Medulla oblongata (tissue), 1 donor: ENCODE measurements around the gene CACNA1F.

Experiments used
- DNase-seq: peaks from one replicate; pipeline ENCODE4 v3.0.0-alpha.2; 2015; ENCODE audit errors: extremely low spot score

CACNA1F gene

DNA sequence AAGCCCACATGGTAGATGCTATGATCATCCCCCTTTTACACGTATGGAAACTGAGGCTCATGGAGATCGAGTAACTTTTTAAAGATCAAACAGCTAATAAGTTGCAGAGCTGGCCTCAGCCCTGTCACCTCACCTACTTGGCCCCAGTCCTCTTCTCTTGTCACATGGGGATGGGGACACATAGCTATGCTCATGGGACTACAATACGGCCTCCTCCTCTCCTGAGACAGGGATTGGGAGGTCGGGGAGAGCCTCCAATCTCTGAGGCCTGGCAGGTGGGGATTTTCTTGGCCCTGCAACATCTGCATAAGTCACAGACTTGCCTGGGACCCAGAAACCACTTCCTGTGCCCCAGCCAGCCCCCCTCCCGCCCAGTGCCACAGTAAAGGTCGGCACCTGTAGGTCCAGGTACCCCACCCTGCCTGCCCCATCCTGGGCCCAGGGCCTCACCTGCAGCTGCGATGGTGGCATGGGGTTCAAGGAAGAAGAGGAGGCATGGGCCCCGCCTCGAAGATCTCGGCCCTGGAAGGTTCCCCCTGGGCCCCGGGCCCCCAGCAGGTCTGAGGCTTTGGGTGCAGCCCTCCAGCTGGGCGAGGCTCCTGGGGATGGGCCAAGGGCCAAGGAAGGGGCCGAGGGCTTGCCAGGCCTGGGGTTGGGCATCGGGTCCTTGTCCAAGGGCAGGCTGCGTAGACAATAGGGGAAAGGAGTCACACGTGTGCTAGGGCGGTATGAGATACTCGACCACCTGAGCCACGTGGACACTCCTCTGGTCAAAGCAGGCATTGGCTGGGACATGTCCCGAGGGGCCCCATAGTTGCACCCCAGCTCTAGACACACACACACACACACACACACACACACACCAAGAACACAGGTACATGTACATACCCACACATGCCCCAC is 25.0 kb upstream of the CACNA1F start:
- DNase-seq: no peak

DNA sequence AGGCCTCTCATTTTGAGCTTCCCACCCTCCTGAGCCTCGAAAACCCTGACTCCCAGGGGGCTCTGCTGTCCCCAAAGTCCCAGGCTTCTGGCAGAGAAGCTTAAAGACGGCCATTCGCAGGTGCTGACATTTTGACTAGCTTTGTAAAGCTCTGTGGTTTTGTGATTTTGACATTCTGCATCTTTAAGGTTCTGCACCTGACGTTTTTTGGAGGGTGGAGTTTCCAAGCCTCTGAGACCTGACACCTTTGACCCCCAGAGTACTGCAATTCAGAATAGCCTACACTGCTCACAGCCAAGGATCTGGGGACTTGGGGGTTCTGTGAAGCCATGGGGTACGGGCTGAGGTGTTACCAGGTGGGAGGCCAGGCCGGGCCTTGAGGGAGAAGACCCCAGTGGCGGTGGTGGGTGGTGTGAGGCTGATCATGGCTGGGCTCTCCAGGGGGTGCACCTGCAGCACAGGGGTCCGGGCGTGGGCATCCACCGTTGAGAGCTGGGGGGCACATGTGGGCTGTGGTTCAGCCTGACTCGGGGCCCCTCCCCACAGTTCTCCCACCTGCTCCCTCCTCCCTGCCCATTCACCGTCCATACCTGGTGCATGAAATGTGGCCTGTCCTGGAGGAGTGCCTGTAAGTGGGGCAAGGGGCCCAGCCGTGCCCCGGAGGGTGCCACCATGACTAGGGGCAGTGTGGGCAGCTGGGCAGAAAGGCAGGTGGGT is 24.1 kb upstream of the CACNA1F start:
- no peak for DNase-seq

DNA sequence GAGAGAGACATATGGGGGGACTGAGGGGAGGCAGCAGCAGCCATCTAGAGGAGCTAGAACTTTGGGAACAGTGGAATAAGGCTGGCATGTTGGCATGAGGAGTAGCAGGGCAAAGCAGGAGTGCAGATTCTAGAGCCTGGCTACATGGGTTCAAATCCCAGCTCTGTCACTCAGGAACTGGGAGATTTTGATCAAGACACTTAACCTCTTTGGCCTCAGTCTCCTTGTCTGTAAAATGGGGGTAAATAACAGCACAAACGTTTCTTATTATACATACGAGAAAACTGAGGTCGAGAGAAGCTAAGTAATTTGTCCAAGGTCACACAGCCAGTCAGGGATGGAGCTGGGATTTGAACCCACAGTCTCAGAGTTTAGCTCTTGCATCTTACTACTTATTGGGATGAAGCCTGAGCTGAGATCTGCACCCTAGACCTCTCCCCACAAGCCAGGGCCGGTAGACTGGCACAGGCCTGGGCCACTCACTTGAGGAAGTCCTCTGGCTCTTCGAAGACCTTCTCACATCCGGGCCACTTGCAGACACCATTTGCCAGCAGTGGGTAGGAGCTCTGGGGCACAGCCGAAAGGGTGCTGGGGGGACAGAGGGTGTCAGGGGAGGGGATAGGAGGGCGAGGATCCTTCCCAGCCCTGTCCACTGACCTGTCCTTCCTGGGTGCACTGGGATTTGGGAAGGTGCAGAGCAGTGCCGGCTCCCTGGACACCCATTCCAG is 23.3 kb upstream of the CACNA1F start:
- no peak for DNase-seq

DNA sequence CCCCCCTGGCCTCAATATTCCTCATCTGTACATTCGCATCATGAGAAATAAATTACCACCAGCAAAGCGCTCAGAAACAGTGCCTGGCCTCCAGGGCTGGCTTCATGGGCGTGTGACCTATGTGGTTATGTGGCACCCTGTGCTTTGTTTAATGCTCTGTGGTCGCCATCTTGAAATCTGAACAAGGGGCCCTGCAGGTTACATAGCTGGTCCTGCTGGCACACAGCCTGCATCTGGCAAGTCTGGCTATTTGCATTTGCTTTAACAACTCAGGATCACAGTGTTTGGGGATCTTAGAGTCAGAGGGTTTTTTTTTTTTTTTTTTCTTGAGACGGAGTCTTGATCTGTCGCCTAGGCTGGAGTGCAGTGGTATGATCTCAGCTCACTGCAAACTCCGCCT is 21.5 kb upstream of the CACNA1F start:
- DNase-seq: no peak

DNA sequence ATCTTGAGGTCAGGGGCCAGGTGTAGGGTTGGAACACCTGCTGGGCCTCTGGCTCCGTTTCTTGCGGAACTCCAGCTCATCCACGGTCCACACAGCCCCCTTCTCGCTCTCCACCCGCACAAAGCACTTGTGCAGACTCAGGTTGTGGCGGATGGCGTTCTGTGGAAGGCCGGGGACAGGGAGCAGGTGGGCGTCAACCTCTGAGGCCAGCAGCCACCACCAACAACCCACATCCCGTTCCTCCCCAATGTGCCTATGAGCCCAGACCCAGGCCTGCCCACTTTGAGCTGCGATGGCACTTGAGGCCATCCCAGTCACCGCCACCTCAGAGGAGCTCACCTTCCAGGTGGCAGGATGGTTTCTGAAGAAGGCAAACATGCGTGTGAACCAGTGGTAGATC is 18.2 kb upstream of the CACNA1F start:
- no peak for DNase-seq

DNA sequence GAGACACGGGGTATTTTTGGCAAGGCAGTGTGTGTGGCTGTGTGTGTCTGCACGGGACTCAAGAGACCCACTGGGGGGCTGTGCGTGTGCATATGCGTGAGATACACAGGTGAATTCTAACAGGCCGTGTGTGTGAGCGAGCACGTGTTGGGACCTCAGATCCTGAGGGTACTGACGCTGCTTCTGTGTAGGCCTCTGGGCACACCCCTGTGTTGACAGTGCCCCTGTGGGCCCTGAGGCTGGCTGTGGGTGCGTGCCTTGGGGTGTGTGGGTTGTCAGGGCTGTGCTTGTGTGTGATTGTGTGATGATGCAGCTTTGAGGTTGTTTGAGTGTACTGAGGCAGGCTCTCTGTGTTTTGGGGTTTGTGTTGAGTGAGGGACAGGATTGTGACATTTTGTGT is 17.4 kb upstream of the CACNA1F start:
- no peak for DNase-seq

DNA sequence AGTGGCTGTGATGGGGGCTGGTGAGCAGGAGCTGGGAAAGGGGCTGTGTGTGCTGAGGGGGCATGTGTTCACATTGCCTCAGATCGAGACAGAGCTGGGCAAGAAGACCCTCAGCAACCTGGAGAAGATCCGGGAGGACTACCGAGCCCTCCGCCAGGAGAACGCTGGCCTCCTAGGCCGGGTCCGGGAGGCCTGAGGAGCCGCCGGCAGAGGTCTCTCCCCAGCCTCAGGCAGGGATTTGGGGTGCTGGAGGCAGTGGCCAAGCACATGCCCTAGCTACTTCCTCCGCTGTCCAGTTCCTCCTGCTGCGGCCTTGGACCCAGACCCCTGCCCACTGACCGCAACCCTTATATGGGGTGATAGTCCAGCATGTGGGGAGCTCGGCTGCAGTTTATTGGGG is 16.9 kb upstream of the CACNA1F start:
- DNase-seq: no peak

DNA sequence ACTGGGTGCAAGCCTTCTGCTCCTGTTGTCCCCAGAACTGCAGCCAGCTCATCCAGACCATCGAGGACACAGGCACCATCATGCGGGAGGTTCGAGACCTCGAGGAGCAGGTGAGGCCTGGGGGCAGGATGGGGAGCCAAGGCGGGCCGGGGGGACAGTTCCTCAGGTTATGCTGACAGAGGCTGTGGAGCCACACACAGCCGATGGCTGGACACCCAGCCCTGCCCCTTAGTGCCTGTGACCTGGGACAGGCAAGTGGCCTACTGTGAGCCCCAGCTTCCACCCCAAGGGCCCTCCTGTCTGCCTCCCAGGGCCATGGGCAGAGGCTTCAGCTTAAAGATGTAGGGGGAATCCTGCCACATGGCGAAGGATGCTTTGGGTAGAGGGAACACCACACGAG is 16.5 kb upstream of the CACNA1F start:
- DNase-seq: no peak

DNA sequence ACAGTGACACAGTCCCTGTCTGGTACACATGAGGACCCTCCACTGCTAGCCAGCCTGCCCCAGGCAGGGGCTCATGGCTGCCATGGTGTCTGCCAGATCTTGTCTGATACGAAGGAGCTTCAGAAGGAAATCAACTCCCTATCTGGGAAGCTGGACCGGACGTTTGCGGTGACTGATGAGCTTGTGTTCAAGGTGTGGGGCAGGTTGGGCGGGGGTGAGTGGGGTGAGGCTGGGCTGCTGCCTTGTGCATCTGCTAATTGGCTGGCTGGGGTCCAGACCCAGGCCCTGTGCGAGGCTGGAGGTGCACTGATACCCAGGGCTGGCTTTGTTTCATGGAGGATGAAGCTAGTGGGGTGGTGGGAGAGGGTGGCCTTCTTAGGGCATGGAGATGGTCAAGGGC is 15.9 kb upstream of the CACNA1F start:
- DNase-seq: no peak

DNA sequence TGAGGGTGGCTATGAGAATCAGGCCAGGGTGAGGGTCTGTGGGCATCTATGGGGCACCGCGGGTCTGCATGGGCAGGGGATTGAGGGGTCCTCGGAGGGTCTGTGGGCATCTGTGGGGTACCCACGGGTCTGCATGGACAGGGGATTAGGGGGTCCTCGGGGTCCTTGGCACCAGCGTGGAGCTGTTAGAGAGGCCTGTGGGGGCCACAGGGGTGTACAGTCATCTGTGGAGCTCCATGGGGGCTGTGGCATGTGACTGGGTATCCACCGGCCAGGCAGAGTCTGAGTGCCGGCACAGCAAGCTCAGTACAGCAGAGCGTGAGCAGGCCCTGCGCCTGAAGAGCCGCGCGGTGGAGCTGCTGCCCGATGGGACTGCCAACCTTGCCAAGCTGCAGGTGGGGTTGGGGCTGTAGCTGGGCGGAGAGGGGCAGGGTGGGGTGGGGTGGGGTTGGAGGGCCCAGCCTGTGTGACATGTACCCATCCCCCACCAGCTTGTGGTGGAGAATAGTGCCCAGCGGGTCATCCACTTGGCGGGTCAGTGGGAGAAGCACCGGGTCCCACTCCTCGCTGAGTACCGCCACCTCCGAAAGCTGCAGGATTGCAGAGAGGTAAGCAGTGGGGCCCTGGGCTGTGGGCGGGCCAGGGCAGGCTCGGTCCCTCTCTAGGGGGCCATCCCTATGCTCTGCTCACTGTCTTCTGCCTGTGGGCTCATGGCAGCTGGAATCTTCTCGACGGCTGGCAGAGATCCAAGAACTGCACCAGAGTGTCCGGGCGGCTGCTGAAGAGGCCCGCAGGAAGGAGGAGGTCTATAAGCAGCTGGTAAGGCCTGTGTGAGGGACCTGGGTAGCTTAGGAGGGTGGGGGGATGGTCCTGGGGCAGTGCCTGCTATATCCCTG is 15.0 kb upstream of the CACNA1F start:
- DNase-seq: no peak

DNA sequence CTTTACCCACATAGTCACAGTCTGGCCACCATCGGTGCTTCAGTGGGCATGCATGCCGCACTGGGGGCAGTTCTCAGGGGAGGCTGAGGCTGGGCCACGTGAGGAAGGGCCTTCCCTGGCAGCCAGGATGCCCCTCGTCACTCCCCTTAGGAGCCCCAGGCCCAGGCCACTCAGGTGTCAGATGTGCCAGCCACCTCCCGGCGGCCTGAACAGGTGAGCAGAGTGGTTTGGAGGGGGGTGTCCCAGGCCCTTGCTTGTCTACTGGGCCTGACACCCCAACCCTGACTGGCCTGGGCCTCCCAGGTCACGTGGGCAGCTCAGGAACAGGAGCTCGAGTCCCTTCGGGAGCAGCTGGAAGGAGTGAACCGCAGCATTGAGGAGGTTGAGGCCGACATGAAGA is 14.2 kb upstream of the CACNA1F start:
- no peak for DNase-seq

DNA sequence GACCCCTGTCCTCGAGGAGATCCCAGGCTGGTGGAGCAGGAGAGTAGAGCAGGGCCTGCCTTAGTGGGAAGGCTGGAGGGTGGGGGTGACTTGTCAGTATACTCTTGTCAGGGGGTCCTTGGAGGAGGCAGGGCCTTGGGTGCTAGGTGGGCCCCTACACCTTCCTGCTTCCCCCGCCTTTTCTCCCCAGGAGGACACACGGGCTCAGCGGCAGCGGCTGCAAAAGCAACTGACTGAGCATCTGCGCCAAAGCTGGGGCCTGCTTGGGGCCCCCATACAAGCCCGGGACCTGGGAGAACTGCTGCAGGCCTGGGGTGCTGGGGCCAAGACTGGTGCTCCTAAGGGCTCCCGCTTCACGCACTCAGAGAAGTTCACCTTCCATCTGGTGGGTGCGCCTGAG is 13.4 kb upstream of the CACNA1F start:
- DNase-seq: no peak

DNA sequence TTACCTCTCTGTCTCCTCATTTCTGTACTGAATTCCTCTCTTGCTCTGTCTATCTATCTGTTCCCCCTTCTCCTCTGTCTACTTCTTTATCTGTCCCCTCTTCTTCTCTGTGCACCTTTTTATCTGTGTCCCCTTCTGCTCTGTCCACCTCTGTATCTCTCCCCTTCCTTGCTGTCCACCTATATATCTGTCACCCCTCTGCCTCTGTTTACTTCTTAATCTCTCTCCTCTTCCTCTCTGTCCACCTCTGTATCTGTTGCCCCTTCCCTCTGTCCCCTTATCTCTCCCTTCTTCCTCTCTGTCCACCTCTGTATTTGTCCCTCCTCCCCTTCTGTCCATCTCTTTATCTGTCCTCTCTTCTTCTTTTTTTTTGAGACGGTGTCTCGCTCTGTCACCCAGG is 11.1 kb upstream of the CACNA1F start:
- no peak for DNase-seq

DNA sequence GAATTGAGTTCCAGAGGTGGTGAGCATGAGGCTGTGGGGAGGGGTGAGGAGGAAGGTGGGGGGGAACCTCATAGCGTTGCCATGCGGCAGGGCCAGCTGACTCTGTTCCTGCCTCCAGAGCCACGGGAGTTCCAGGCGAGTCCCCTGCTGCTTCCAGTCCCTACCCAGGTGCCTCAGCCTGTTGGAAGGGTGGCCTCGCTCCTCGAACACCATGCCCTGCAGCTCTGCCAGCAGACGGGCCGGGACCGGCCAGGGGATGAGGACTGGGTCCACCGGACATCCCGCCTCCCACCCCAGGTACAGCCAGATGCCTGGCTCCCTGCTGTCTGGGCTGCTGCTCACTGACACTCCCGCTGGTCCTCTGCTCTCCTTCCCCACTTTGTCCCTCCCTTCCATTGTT is 10.0 kb upstream of the CACNA1F start:
- no peak for DNase-seq

DNA sequence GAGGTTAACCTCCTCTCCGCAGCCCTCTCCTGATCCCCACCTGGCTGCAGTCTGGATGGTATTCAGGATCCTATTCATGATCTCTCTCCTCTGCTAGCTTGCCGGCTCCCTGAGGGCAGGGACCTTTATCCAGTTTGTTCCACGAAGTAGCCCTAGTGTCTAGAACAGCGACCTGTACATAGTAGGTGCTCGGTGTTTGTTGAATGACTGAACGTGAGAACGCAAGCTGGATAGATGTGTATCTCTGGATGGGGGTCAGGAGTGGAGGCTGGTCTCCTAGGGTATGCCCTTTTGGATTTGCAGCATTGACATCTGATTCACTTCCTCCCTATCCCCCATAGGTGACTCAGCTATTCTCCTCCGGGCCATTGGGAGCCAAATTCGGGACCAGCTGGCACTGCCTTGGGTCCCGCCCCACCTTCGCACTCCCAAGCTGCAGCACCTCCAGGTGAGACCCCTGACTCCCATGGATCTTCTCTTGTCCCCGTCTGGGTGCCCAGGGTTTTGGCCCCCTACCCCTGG is 9.5 kb upstream of the CACNA1F start:
- no peak for DNase-seq

DNA sequence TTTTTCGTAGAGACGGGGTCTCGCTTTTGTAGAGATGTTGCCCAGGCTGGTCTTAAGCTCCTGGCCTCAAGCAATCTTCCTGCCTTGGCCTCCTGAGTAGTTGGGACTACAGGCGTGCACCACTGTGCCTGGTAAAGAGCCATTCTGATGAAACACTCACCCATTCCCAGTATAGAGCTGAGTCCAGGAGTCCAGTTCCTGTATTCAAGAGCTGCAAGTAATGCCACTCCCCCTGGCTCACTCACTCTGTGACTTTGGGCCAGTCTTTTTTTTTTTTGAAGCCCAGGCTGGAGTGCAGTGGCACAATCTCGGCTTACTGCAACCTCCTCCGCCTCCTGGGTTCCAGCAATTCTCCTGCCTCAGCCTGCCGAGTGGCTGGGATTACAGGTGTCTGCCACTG is 5.6 kb upstream of the CACNA1F start:
- DNase-seq: no peak

DNA sequence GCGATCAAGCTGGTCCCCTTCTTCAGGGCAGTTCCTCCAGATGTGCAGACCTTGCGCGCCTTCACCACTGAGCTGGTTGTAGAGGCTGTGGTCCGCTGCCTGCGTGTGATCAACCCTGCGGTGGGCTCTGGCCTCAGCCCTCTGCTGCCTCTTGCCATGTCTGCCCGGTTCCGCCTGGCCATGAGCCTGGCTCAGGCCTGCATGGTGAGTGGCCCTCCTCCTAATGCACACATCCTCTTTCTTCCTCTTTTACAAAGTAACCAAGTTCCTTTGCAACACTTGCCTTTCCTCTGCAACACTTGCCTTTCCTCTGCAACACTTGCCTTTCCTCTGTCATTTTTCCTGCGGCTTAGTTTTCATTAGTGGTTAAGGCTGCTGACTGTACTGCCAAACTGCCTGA is 3.9 kb upstream of the CACNA1F start:
- DNase-seq: peak; percentile 35

DNA sequence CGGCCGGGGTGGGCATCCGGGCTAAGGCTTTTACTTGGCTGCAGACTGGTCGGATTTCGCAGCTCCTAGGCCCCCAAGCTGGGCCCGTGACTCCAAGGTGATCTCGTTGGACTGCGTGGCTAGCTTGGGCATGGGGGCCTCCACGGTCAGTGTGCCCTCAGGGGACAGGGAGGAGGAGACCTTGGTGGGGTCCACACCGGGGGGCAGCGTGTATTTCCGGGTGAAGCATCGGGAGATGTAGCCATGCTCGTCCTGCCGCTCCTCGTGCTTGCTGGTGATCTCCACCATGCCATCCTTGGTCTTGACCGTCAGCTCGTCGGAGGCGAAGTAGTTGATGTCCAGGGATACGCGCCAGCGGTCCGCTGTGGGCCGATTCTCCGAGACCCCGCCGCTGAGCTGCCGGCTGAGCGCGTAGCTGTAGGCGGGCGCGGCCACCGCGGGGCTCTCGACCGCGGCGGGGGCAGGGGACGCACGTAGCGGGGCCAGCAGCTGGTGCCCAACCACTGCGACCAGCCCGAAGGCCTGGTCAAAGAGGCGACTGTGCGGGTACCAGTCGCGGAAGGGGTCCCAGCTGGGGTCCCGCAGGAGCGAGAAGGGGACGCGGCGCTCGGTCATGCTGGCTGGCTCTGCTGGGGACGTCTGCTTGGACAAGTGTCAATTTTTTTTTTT is 881 bp upstream of the CACNA1F start:
- no peak for DNase-seq

DNA sequence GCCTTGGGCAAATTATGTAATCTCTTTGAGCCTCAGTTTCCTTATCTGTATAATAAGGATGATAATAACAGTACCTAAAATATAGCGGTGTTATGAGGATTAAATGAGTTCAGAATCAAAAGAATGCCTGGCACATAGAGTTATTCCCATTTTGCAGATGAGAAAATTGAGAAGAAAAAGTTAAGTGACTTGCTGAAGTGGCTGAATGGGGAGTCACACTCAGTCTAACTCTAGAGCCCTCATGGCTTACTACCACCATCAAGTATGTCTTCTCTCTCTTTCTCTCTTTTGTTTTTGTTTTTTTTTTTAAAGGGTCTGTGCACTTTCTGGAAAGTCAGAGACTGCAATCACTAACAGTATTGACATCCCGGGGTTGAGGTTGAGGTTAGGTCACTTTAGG is 615 bp downstream of the CACNA1F start:
- no peak for DNase-seq

DNA sequence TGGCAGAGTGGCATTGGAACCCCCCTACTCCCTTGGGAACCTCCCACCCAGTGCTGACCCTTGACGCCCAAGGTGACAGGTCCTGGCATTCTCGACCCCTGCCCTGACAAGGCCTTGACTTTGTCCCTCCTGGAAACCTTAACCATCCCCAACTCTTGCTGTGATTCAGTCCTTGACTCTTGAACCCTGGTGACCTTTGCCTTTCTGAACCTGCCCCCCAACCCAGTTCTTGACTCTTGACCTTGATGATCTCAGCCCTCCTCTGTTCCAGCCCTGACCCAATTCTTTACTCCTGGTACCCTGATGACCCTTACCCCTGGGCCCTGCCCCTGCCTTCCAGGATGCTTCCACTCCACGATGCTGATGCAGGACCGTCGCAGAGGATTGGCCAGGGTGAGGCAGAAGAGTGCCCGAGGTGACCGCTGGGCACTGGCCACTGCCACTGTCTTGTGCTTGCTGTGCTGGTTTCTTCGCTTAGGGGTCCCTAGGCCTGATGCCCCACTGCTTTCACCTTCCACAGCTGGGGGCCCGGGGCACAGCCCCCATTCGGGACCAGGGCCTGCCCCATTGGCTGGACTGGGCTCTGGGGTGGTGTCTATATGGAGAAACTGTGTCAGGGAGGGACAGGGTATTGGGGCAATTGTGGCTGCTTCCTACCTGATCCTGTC is 1.7 kb downstream of the CACNA1F start:
- no peak for DNase-seq
